Measurements from ENCODE around the gene NR4A1.

- TF ChIP-seq CTCF (IDR thresholded peaks at IDR 0.05; ENCODE audit: insufficient read depth, low read length, poor library complexity, severe bottlenecking) (no peak), EZH2phosphoT487 (conservative IDR thresholded peaks at IDR 0.05; ENCODE audit: low read length) (no peak)
These were observed 35.9 kb downstream of the NR4A1 start for GRCh38 chr12:52086944-52087835.
